HepG2 (cell line): ENCODE measurements around the gene IL17RC. TPM values are rescaled to one million over a fixed set of nuclear protein-coding genes. Genes with fewer than 3 reads are reported as not detected.

ENCODE experiments used
- BORCS8-MEF2B ChIP-seq: sonication (generic); formaldehyde crosslinking; IDR thresholded peaks from 2 replicates; pipeline ENCODE4 v1.8.0; 2022; ENCODE audit warnings: mild to moderate bottlenecking, missing genetic modification reagents
- HBP1 ChIP-seq: IDR thresholded peaks from 2 replicates; pipeline ENCODE4 v1.6.1; 2016; ENCODE audit warnings: low read depth, control low read depth
- HMG20B ChIP-seq: conservative IDR thresholded peaks from 2 replicates; pipeline ENCODE4 v1.6.1; 2016; ENCODE audit warnings: missing genetic modification reagents, missing compliant biosample characterization
- IRF2 ChIP-seq: IDR thresholded peaks from 2 replicates; pipeline ENCODE4 v1.6.1; 2018; ENCODE audit warnings: missing genetic modification reagents, missing compliant biosample characterization
- RAD51 ChIP-seq: fragments of 450-650 bp; IDR thresholded peaks from 2 replicates; pipeline ENCODE4 v1.6.1; 2016; ENCODE audit warnings: borderline replicate concordance
- RBFOX2 ChIP-seq: fragments of 200-400 bp; formaldehyde crosslinking; IDR thresholded peaks from 2 replicates; pipeline ENCODE4 v1.6.1; 2017; ENCODE audit warnings: low read depth, mild to moderate bottlenecking, low read length
- ZNF609 ChIP-seq: sonication (generic); formaldehyde crosslinking; IDR thresholded peaks from 2 replicates; pipeline ENCODE4 v1.4.0; 2020; ENCODE audit warnings: mild to moderate bottlenecking, missing genetic modification reagents, borderline replicate concordance
- polyA plus RNA-seq, 8 experiments: library from polyadenylated mRNA; depleted of rRNA in 3 of 8; stranded (reverse) in 7 of 8; unstranded in 1 of 8; fragments of >200 nt; fragmentation: Illumina TruSeq in 4 of 8; extraction: Trizol in 4 of 8; gene quantifications; 2 replicates each; pipeline versions ENCODE4 v1.2.1 to v1.2.3, GENCODE V29; 2011 to 2016; ENCODE audit warnings: low read depth in 4 of 8, missing spikeins in 1 of 8, mixed read lengths in 1 of 8; ENCODE audit not compliant: insufficient read depth in 1 of 8
- total RNA-seq, 5 experiments: library from RNA; depleted of rRNA; stranded (reverse); fragments of >200 nt; fragmentation: Illumina TruSeq; extraction: Trizol; gene quantifications; 2 replicates each; pipeline ENCODE4 v1.2.3, GENCODE V29; 2016; ENCODE audit warnings: low read depth in 1 of 5
- TF ChIP-seq, protein P1 (sequence below): sonication (generic); formaldehyde crosslinking; IDR thresholded peaks from 2 replicates; pipeline ENCODE4 v1.4.0; 2020; ENCODE audit warnings: missing genetic modification reagents, borderline replicate concordance
- TF ChIP-seq, protein P2 (sequence below): sonication (generic); formaldehyde crosslinking; IDR thresholded peaks from 2 replicates; pipeline ENCODE4 v1.4.0; 2020; ENCODE audit warnings: missing genetic modification reagents

Gene IL17RC
- total and polyA plus RNA-seq, 2 of the 13 experiments (the other 11 are each of a cell fraction or from before 2014, with no cell fraction given), result 20.7 to 24.0 TPM

DNA sequence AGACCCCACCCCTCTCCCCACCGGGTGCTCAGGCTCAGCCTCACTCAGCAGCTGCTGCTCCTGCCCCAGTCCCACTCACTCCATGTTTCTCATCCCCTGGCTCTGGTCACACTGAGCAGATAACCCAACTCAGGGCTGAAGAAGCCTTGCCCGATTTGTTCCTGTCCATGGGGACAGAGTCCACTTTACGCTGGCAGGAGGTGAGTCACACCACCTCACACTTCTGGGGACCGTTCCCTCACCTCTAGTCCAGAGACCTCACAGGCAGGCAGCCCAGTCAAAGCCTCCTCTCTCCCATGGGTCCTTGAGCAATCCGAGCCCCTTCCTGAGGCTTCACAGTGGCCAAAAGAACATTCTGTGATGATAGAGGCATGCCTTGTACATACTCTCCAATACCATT lies 38.2 kb upstream of the IL17RC start (continued):
- TF ChIP-seq, protein P1, sequence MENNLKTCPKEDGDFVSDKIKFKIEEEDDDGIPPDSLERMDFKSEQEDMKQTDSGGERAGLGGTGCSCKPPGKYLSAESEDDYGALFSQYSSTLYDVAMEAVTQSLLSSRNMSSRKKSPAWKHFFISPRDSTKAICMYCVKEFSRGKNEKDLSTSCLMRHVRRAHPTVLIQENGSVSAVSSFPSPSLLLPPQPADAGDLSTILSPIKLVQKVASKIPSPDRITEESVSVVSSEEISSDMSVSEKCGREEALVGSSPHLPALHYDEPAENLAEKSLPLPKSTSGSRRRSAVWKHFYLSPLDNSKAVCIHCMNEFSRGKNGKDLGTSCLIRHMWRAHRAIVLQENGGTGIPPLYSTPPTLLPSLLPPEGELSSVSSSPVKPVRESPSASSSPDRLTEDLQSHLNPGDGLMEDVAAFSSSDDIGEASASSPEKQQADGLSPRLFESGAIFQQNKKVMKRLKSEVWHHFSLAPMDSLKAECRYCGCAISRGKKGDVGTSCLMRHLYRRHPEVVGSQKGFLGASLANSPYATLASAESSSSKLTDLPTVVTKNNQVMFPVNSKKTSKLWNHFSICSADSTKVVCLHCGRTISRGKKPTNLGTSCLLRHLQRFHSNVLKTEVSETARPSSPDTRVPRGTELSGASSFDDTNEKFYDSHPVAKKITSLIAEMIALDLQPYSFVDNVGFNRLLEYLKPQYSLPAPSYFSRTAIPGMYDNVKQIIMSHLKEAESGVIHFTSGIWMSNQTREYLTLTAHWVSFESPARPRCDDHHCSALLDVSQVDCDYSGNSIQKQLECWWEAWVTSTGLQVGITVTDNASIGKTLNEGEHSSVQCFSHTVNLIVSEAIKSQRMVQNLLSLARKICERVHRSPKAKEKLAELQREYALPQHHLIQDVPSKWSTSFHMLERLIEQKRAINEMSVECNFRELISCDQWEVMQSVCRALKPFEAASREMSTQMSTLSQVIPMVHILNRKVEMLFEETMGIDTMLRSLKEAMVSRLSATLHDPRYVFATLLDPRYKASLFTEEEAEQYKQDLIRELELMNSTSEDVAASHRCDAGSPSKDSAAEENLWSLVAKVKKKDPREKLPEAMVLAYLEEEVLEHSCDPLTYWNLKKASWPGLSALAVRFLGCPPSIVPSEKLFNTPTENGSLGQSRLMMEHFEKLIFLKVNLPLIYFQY (CRISPR knock-in tag), result 0 out of 2 replicates have a peak, but pooled peaks have one; percentile 16
- TF ChIP-seq BORCS8-MEF2B (CRISPR knock-in tag) (0 out of 2 replicates have a peak, but pooled peaks have one; percentile 22), RAD51 (no peak), HBP1 (no peak), ZNF609 (CRISPR knock-in tag) (0 out of 2 replicates have a peak, but pooled peaks have one; percentile 41), RBFOX2 (no peak), IRF2 (CRISPR knock-in tag) (0 out of 2 replicates have a peak, but pooled peaks have one; percentile 32), HMG20B (CRISPR knock-in tag) (no peak)
- TF ChIP-seq, protein P2, sequence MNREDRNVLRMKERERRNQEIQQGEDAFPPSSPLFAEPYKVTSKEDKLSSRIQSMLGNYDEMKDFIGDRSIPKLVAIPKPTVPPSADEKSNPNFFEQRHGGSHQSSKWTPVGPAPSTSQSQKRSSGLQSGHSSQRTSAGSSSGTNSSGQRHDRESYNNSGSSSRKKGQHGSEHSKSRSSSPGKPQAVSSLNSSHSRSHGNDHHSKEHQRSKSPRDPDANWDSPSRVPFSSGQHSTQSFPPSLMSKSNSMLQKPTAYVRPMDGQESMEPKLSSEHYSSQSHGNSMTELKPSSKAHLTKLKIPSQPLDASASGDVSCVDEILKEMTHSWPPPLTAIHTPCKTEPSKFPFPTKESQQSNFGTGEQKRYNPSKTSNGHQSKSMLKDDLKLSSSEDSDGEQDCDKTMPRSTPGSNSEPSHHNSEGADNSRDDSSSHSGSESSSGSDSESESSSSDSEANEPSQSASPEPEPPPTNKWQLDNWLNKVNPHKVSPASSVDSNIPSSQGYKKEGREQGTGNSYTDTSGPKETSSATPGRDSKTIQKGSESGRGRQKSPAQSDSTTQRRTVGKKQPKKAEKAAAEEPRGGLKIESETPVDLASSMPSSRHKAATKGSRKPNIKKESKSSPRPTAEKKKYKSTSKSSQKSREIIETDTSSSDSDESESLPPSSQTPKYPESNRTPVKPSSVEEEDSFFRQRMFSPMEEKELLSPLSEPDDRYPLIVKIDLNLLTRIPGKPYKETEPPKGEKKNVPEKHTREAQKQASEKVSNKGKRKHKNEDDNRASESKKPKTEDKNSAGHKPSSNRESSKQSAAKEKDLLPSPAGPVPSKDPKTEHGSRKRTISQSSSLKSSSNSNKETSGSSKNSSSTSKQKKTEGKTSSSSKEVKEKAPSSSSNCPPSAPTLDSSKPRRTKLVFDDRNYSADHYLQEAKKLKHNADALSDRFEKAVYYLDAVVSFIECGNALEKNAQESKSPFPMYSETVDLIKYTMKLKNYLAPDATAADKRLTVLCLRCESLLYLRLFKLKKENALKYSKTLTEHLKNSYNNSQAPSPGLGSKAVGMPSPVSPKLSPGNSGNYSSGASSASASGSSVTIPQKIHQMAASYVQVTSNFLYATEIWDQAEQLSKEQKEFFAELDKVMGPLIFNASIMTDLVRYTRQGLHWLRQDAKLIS (CRISPR knock-in tag), result no peak
